ENCODE data around the gene SNAP25.

- no peak for TF ChIP-seq CTCF (IDR thresholded peaks at IDR 0.05)
- TF ChIP-seq POLR2A (IDR thresholded peaks at IDR 0.05): no peak
These were observed 134.5 kb downstream of the SNAP25 start for GRCh38 chr20:10352934-10353824.
